GM21576 (cell line): ENCODE data around the gene METTL9.
"Not testable (repeated sequence)": the region's sequence is repeated elsewhere in the genome, so short reads cannot be mapped to it uniquely, and the experiment has no call there.

Source experiments
- ATAC-seq: cut with Tn5 transposase; IDR thresholded peaks from one replicate; pipeline ENCODE4 v1.9.1; 2021; ENCODE audit warnings: mild to moderate bottlenecking, moderate library complexity; ENCODE audit not compliant: unreplicated experiment

METTL9 gene

GRCh38 chr16:21608639-21609328 lies 9.4 kb downstream of the METTL9 start:
- no peak for ATAC-seq

- ATAC-seq: no peak
Observed at GRCh38 chr16:21610006-21610544, 10.7 kb downstream of the METTL9 start.

- ATAC-seq: no peak
Observed at GRCh38 chr16:21610766-21611165, 11.4 kb downstream of the METTL9 start.

- ATAC-seq: no peak
Observed at GRCh38 chr16:21611198-21611555, 11.8 kb downstream of the METTL9 start.

- ATAC-seq: no peak
Observed at GRCh38 chr16:21611556-21612384, 12.4 kb downstream of the METTL9 start.

GRCh38 chr16:21613361-21613760 lies 14.0 kb downstream of the METTL9 start:
- ATAC-seq: no peak

- no peak for ATAC-seq
Observed at GRCh38 chr16:21613781-21614180, 14.4 kb downstream of the METTL9 start.

GRCh38 chr16:21614896-21615295 lies 15.5 kb downstream of the METTL9 start:
- no peak for ATAC-seq

- no peak for ATAC-seq
Observed at GRCh38 chr16:21617607-21618006, 18.2 kb downstream of the METTL9 start.

- no peak for ATAC-seq
Observed at GRCh38 chr16:21618281-21618680, 18.9 kb downstream of the METTL9 start.

- no peak for ATAC-seq
Observed at GRCh38 chr16:21619765-21620425, 20.5 kb downstream of the METTL9 start.

GRCh38 chr16:21620592-21620991 lies 21.2 kb downstream of the METTL9 start:
- no peak for ATAC-seq

GRCh38 chr16:21622545-21622944 lies 23.2 kb downstream of the METTL9 start:
- no peak for ATAC-seq

GRCh38 chr16:21625026-21625425 lies 25.6 kb downstream of the METTL9 start:
- ATAC-seq: no peak

- no peak for ATAC-seq
Observed at GRCh38 chr16:21626659-21627277, 27.4 kb downstream of the METTL9 start.

GRCh38 chr16:21628121-21628726 lies 28.8 kb downstream of the METTL9 start:
- no peak for ATAC-seq

GRCh38 chr16:21628772-21629171 lies 29.4 kb downstream of the METTL9 start:
- ATAC-seq: no peak

- not testable (repeated sequence) for ATAC-seq
Observed at GRCh38 chr16:21629616-21630539, 30.5 kb downstream of the METTL9 start.

GRCh38 chr16:21630866-21631265 lies 31.5 kb downstream of the METTL9 start:
- ATAC-seq: not testable (repeated sequence)

- not testable (repeated sequence) for ATAC-seq
Observed at GRCh38 chr16:21631376-21631775, 32.0 kb downstream of the METTL9 start.
